IMR-90 (cell line): ENCODE data around the gene TCAP. TPM values are rescaled to one million over a fixed set of nuclear protein-coding genes. Genes with fewer than 3 reads are reported as not detected.

Source experiments
- BHLHE40 ChIP-seq: fragments of 150-350 bp; IDR thresholded peaks from 2 replicates; pipeline ENCODE4 v1.6.1; 2016; ENCODE audit warnings: mild to moderate bottlenecking, low read depth, low read length
- CHD1 ChIP-seq: IDR thresholded peaks from 2 replicates; pipeline ENCODE4 v1.6.1; 2012; ENCODE audit warnings: low read depth, low read length, improper control_type of control experiment
- RAD21 ChIP-seq: IDR thresholded peaks from 2 replicates; pipeline ENCODE4 v1.6.1; 2012; ENCODE audit warnings: low read length, improper control_type of control experiment
- USF2 ChIP-seq: fragments of 150-350 bp; IDR thresholded peaks from 2 replicates; pipeline ENCODE4 v1.6.1; 2017; ENCODE audit warnings: mild to moderate bottlenecking, antibody characterized with exemption, low read length, low read depth
- polyA plus RNA-seq, 3 experiments: library from polyadenylated mRNA; depleted of rRNA; stranded (reverse); fragments of >200 nt; gene quantifications; 2 replicates each; pipeline ENCODE4 v1.2.3, GENCODE V29; 2012; ENCODE audit warnings: low replicate concordance in 1 of 3
- total RNA-seq: library from RNA; depleted of rRNA; stranded (reverse); fragments of >200 nt; gene quantifications from 2 replicates; pipeline ENCODE4 v1.2.3, GENCODE V29; 2012

Gene TCAP
- total and polyA plus RNA-seq, 2 of the 4 experiments (the other 2 are of a cell fraction), result under 0.01 to 0.21 TPM

GRCh38 chr17:39627047-39627711, 38.0 kb upstream of the TCAP start (continued):
- TF ChIP-seq BHLHE40 (no peak), USF2 (no peak), RAD21 (no peak), CHD1 (no peak)
